Measurements from ENCODE around the gene FOXD1. TPM values are rescaled to one million over a fixed set of nuclear protein-coding genes. Genes with fewer than 3 reads are reported as not detected.

The FOXD1 gene
- total and polyA plus RNA-seq, 8 donors = 0.18 to 0.28 (median 0.19) TPM; not detected in 5

DNA sequence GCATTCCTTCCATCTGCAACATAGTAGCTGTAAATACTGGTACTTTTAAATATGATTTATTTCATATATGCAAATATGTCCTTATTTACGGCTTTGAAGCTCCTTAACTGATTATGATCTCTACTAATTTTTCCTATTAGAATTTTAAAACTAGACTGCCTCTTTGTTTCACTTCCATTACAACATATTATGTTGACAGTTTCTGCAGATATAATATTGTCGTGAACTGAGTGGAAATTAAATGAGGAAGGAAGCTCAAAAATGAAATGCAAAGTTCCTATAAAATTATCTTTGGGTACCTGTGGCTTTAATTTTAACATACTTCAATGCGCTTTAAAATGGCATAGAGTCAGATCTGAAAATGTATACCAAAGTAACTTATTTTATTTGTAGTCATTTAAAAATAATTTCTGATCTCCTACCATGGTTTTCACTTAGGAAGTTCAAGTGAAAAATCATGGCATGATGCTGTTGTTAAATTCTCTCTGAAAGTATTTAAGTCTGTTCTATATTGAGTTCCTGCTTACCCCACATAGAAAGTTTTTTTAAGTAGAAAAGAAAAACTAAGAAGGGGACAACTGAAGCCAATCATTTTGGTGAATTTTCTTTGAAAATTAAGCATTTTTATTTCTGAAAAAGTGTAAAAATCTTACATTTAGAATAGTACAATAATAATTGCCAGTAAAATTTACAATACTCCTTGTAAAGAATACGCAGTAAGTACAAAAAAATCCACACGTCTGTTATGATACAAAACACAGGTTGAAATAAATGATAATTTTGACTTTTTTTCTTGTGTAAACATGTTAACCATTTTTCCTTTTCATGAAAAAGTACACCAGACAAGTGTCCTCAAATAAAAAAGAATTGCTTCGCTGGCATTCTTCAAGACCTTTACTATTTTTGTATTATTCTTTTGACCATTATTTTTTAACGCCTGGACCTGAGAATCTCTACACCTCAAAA lies 2.6 kb downstream of the FOXD1 start:
- intact Hi-C loops (cut with DNase I; ENCODE audit: low total_unique reads) = loop anchor here (10.0 kb wide), 1 partner anchor 231 kb away; no protein-coding TSS in a partner anchor
- no peak overlapping the region for H3K27ac ChIP-seq
- no peak for TF ChIP-seq POLR2A (IDR thresholded peaks at IDR 0.05)
- no peak for TF ChIP-seq CTCF (IDR thresholded peaks at IDR 0.05)
- no peak for TF ChIP-seq EP300 (IDR thresholded peaks at IDR 0.05)
- no peak for TF ChIP-seq POLR2AphosphoS5 (IDR thresholded peaks at IDR 0.05)
- peaks cover 15 to 33% (median 22%) of the 10 kb centered on the region in 4 donors for H3K4me1 ChIP-seq
- 18 to 26% (median 22%) methylated on average over 7 of the region's 7 CpGs for WGBS, 5 donors
- DNase-seq = no peak
- H3K36me3 ChIP-seq = no peaks in the 10 kb centered on the region
- H3K9me3 ChIP-seq = peaks cover 0 to 6% (median 0%) of the 10 kb centered on the region in 4 donors
- H3K27me3 ChIP-seq = peaks cover 68 to 98% (median 93%) of the 10 kb centered on the region in 3 donors
- peak overlapping the region in 1 of 4 donors; percentile 28 for H3K4me3 ChIP-seq

DNA sequence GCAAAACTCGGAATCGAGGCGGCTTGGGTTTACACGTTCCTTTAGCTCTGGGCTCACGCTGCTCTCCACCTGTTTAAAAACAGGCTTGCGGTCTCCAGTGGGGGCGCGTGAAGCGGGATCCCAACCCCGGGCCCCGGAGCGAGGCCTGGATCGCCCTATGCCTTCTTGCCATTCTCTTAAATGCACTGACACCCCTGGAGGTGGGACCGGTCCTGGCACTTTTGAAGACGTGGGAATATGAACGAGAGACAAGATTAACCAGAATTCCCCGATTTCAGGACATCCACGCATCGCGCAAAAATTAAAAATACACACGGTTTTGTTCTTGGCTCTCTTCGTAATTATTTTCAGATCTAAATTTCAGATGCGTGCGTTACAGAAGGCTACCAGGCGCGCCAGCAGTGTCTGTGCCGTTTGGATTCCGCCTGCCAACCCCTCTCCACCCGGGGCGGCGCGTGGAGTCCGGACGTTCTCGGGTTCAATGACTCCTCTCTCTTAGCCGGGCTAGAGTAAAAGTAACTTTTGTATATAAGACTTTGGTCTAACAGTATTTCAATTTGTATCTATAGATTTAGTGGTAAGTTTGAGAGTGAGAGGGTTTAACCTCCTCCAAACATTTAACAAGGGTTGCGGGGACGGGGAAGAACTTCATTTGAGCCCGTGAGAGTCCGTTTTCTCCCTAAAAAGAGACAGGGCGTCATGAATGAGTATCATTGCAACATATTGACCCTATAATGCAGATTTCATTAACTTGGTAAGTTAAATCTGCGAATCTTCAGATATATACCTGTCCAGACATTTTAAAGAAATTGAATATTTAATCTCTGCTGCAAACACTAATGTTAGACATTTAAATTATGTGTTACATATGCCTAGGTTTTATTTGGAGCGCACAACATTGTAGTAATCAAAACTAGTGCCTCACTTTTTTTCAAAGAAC lies 3.8 kb downstream of the FOXD1 start:
- intact Hi-C loops (cut with DNase I; ENCODE audit: low total_unique reads) = loop anchor here (10.0 kb wide), 1 partner anchor 230 kb away; no protein-coding TSS in a partner anchor
- WGBS, 5 donors = 15 to 21% (median 18%) methylated on average over 41 to 43 of the region's 43 CpGs
- H3K4me3 ChIP-seq = no peak overlapping the region

GRCh38 chr5:73443829-73444498 lies 4.6 kb downstream of the FOXD1 start:
- H3K27ac ChIP-seq = no peak overlapping the region
- intact Hi-C loops (cut with DNase I; ENCODE audit: low total_unique reads) = loop anchor here (10.0 kb wide), 1 partner anchor 229 kb away; no protein-coding TSS in a partner anchor
- no peak overlapping the region for H3K4me3 ChIP-seq
- H3K9me3 ChIP-seq = peaks cover 0 to 6% (median 0%) of the 10 kb centered on the region in 4 donors
- H3K27me3 ChIP-seq = peaks cover 54 to 98% (median 94%) of the 10 kb centered on the region in 3 donors
- peaks cover 12 to 21% (median 16%) of the 10 kb centered on the region in 4 donors for H3K4me1 ChIP-seq
- DNase-seq = no peak
- WGBS, 5 donors = 8 to 13% (median 9%) methylated on average over 30 to 39 of the region's 39 CpGs
- TF ChIP-seq POLR2AphosphoS5 (IDR thresholded peaks at IDR 0.05) (no peak), EP300 (IDR thresholded peaks at IDR 0.05) (no peak), CTCF (IDR thresholded peaks at IDR 0.05) (no peak), POLR2A (IDR thresholded peaks at IDR 0.05) (no peak)
- no peaks in the 10 kb centered on the region for H3K36me3 ChIP-seq

More for the DNA sequence above, 3.8 kb downstream of the FOXD1 start:
- no peaks in the 10 kb centered on the region for H3K36me3 ChIP-seq
- no peak for DNase-seq
- no peak overlapping the region for H3K27ac ChIP-seq
- peaks cover 14 to 28% (median 20%) of the 10 kb centered on the region in 4 donors for H3K4me1 ChIP-seq
- TF ChIP-seq POLR2A (IDR thresholded peaks at IDR 0.05) (no peak), POLR2AphosphoS5 (IDR thresholded peaks at IDR 0.05) (no peak), CTCF (IDR thresholded peaks at IDR 0.05) (no peak), EP300 (IDR thresholded peaks at IDR 0.05) (no peak)
- peaks cover 60 to 98% (median 92%) of the 10 kb centered on the region in 3 donors for H3K27me3 ChIP-seq
- H3K9me3 ChIP-seq = peaks cover 0 to 6% (median 0%) of the 10 kb centered on the region in 4 donors
